Right lobe of liver (tissue), 4 donors: Measurements from ENCODE around the gene DYTN.

Experiments
- POLR2A ChIP-seq: fragments of 450-650 bp; IDR thresholded peaks from one replicate; pipeline ENCODE4 v1.6.1; 2017; ENCODE audit warnings: antibody characterized with exemption, mild to moderate bottlenecking
- TF ChIP-seq, protein P1 (sequence below), 4 donors: fragments of 200-600 bp in 3 of 4; fragments of 450-650 bp in 1 of 4; IDR thresholded peaks; one replicate each; pipeline versions ENCODE4 v1.5.1 to v1.8.0; 2016 to 2022; ENCODE audit warnings: antibody characterized with exemption in 4 of 4, mild to moderate bottlenecking in 2 of 4
- donor health status: DM: no; HTN: no; CAD: no.
- donor health status: DM: no; HTN: no; CAD: no.
- donor health status: DM: no; HTN: yes; CAD: no.

DNA sequence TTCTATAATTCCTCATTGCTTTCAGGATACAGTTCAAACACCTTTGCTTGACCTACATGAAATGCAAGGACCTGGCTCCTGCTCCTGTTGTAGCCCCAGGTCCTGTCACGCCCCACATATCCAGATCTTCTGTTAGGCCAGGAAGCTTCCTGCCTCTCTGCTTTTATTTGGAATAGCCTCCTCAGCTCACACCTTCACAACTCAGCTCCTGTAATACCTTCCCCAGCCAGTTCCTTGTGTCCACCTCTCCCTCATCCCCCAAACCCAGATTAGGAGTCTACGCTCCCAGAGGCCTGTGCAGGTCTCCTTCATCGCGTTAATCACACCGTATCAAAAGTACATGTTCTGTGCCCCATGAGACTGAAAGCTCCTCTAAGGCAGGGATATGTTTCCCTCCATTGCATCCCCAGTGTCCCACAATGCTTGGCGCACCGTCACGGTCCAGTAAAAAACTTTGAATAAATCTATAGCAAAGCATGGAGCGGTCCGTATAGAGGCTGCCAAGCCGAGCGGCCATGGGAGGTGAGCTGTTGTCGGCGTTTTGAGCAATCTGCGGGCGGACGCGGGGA lies 46.6 kb upstream of the DYTN start:
- no peak for TF ChIP-seq POLR2A
- TF ChIP-seq, protein P1, sequence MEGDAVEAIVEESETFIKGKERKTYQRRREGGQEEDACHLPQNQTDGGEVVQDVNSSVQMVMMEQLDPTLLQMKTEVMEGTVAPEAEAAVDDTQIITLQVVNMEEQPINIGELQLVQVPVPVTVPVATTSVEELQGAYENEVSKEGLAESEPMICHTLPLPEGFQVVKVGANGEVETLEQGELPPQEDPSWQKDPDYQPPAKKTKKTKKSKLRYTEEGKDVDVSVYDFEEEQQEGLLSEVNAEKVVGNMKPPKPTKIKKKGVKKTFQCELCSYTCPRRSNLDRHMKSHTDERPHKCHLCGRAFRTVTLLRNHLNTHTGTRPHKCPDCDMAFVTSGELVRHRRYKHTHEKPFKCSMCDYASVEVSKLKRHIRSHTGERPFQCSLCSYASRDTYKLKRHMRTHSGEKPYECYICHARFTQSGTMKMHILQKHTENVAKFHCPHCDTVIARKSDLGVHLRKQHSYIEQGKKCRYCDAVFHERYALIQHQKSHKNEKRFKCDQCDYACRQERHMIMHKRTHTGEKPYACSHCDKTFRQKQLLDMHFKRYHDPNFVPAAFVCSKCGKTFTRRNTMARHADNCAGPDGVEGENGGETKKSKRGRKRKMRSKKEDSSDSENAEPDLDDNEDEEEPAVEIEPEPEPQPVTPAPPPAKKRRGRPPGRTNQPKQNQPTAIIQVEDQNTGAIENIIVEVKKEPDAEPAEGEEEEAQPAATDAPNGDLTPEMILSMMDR (IDR thresholded peaks at IDR 0.05): no peak
